Measurements from ENCODE around the gene PTPRN2. TPM values are rescaled to one million over a fixed set of nuclear protein-coding genes. Genes with fewer than 3 reads are reported as not detected.

Gene PTPRN2
- total and polyA plus RNA-seq, 2 donors (not counting 3 experiments of a cell fraction or from before 2014, with no cell fraction given) = 0.62 to 0.88 TPM

DNA sequence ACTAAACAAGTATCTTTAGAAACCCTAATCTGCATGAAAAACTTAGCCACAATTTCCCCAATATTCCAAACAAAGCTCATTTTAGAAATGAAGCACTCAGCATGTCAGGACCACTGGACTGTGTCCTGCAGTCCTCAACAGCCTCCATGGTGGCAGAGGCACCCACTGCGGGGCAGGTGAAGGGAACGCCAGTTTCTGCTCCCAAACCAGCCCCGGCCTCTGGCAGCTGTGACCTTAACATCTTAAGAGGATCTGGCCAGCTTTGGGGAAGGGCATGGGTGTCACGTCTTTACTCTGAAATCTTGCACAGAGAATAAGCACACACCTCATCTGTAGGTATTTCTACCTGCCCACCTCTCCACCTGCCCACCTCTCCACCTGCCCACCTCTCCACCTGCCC lies 988.1 kb downstream of the PTPRN2 start:
- Histone ChIP-seq H3K79me2 (ENCODE audit: control insufficient read depth, insufficient read depth, low read length) (no peaks in the 10 kb centered on the region), H3K9me1 (replicated peaks; ENCODE audit: control insufficient read depth, extremely low read depth, insufficient read depth, low read length) (no peaks in the 10 kb centered on the region), H3K27ac (ENCODE audit: insufficient read depth, low read depth, low read length) (no peak overlapping the region), H3K4me1 (ENCODE audit: control insufficient read depth, extremely low read depth, insufficient read depth, low read length) (no peaks in the 10 kb centered on the region), H4K20me1 (replicated peaks; ENCODE audit: control insufficient read depth, extremely low read depth, insufficient read depth, low read length) (no peaks in the 10 kb centered on the region), H3K36me3 (ENCODE audit: control insufficient read depth in 2 of 2, extremely low read depth in 1 of 2, insufficient read depth in 2 of 2, low read length in 2 of 2) (no peaks in the 10 kb centered on the region), H3K27me3 (ENCODE audit: control insufficient read depth in 2 of 2, insufficient read depth in 2 of 2, low read length in 2 of 2) (no peaks in the 10 kb centered on the region), H2AFZ (ENCODE audit: low read depth, low read length) (no peak overlapping the region), H3K9me3 (replicated peaks; ENCODE audit: control insufficient read depth, insufficient read depth, low read length) (no peaks in the 10 kb centered on the region), H3K4me2 (ENCODE audit: insufficient read depth, low read length) (no peak overlapping the region), H3K9ac (replicated peaks; ENCODE audit: extremely low read depth, insufficient read depth, low read length) (no peak overlapping the region), H3K4me3 (replicated peaks in 1 of 3; ENCODE audit: insufficient read depth in 1 of 3, low read depth in 1 of 3, low read length in 3 of 3) (no peak overlapping the region)
- no TSS peak for BruUV-seq (replicated peaks)
- TF ChIP-seq MAX (IDR thresholded peaks at IDR 0.05; ENCODE audit: insufficient read depth, insufficient read length) = no peak
- TF ChIP-seq CTCF (IDR thresholded peaks at IDR 0.05; ENCODE audit: extremely low read depth in 1 of 2, insufficient read depth in 1 of 2, low read depth in 1 of 2, low read length in 2 of 2) = no peak
- no peak for TF ChIP-seq EZH2 (IDR thresholded peaks at IDR 0.05; ENCODE audit: borderline replicate concordance, low read depth, low read length, severe bottlenecking)
- no peak for TF ChIP-seq POLR2AphosphoS5 (IDR thresholded peaks at IDR 0.05; ENCODE audit: insufficient read depth, low read depth, low read length)
- TF ChIP-seq GATA2 (IDR thresholded peaks at IDR 0.05; ENCODE audit: insufficient read depth, insufficient read length, low read depth, low read length) = no peak
- no peak for TF ChIP-seq MYC (IDR thresholded peaks at IDR 0.05; ENCODE audit: low read depth, low read length)
- TF ChIP-seq JUN (IDR thresholded peaks at IDR 0.05; ENCODE audit: borderline replicate concordance, insufficient read depth, insufficient read length, low read depth) = no peak
- intact Hi-C loops (cut with micrococcal nuclease) = no loop called here
- dilution Hi-C loops (cut with MboI; ENCODE audit: extremely low pct_ligation_motif_present, low sequenced_read_pairs) = no loop called here
- DNase-seq (ENCODE audit: low read depth, low spot score) (no peak), FAIRE-seq (no peak)
- ChIA-PET POLR2A (no interaction called here), CTCF (no interaction called here)

All from endothelial cell of umbilical vein (primary cell).